NAMALWA (cell line): ENCODE measurements around the gene CNDP2.
"Not testable (repeated sequence)": the region's sequence is repeated elsewhere in the genome, so short reads cannot be mapped to it uniquely, and the experiment has no call there.

ENCODE experiments used
- DNase-seq: peaks from one replicate; pipeline ENCODE4 v3.0.0-alpha.2; 2015; ENCODE audit warnings: low spot score

Gene CNDP2

DNA sequence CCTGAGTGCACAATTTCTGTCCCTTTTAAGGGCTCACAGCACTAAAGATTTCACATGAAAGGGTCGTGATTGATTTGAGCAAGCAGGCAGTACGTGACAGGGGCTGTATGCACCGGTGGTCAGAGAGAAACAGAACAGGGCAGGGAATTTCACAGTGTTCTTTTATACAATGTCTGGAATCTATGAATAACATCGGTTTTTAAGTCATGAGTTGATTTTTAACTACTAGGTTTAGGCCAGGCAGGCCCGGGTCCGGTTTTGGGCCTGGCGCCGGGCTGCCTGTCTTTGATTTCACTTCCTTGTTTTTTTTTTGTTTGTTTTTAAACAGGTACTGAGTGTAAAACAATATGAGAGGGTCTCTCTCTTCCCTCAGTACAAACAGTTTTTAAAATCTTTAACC is 4.6 kb downstream of the CNDP2 start:
- not testable (repeated sequence) for DNase-seq

GRCh38 chr18:74501386-74501785 is 5.2 kb downstream of the CNDP2 start:
- no peak for DNase-seq

- DNase-seq = no peak
Measured at GRCh38 chr18:74503137-74503536, 7.0 kb downstream of the CNDP2 start.

- DNase-seq = no peak
Measured at GRCh38 chr18:74505776-74506175, 9.6 kb downstream of the CNDP2 start.

DNA sequence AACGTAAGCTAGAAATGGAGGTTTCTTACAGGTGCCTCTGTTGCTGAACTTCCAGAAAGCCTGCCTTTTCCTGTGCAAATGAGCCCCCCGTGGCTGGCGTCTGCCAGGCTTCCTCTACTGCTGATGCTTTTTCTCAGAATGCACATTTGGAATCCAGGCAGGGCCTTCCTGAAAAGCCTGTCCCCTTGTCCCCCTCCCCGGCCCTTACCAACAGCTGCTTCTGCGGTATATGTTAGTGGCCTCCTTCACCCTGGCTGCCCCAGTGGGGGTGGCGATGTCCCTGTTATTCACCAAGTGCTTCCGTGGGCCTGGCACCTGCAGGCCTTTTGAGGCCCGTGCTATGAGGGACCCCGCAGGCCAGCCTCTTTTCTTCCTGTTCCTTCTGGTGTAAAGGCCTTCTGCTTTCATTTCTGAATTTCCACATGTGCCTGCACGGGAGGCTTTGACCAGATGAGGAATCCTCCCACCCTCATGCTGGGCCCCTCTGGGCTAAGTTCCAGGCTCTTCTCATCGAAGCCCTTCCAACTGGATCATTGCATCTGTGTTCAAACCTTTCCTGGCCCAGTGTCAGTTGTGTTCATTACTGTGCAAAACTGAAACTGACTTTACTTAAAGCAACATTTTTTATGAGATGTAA is 10.4 kb downstream of the CNDP2 start:
- no peak for DNase-seq

- DNase-seq = no peak
Measured at GRCh38 chr18:74507097-74507881, 11.1 kb downstream of the CNDP2 start.

DNA sequence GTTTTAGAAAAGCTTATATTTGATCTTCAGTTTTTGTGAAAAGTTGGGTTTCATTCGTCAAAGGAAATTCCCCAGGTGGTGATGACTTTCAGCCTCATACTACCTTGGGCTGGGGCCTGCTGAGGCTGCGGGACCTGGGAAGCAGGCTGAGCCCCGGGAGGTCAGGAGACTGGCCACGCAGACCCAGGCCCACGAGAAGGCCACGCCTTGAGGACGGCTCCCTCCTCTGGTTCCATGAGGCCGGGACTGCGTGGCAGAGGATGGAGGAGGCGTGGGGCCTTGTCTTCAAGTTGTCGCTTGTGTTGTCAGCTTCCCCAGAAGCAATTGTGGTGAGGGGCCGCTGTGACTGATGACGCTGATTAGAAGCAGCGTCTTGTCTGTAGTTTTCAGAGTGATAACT is 11.8 kb downstream of the CNDP2 start:
- DNase-seq = no peak

DNA sequence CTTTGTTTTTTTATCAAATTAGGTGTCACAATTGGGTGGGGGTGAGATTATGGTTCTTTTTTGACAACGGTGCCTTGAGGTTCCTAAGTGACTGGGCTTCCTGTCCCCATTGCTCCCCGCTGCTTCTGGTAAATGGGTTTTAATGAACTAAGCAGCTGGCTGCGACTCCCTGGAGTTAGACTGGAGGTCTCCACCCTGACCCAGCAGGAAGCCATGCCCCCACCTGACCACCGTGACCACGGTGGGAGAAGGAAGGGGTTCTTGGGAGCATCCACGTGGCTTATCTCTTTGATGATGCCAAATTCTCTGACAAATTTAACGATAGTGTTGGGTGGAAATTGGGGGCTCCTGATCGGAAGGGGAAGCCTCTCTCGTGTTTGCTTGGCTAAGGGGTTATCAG is 12.2 kb downstream of the CNDP2 start:
- no peak for DNase-seq

GRCh38 chr18:74508821-74509225 is 12.7 kb downstream of the CNDP2 start:
- no peak for DNase-seq

DNA sequence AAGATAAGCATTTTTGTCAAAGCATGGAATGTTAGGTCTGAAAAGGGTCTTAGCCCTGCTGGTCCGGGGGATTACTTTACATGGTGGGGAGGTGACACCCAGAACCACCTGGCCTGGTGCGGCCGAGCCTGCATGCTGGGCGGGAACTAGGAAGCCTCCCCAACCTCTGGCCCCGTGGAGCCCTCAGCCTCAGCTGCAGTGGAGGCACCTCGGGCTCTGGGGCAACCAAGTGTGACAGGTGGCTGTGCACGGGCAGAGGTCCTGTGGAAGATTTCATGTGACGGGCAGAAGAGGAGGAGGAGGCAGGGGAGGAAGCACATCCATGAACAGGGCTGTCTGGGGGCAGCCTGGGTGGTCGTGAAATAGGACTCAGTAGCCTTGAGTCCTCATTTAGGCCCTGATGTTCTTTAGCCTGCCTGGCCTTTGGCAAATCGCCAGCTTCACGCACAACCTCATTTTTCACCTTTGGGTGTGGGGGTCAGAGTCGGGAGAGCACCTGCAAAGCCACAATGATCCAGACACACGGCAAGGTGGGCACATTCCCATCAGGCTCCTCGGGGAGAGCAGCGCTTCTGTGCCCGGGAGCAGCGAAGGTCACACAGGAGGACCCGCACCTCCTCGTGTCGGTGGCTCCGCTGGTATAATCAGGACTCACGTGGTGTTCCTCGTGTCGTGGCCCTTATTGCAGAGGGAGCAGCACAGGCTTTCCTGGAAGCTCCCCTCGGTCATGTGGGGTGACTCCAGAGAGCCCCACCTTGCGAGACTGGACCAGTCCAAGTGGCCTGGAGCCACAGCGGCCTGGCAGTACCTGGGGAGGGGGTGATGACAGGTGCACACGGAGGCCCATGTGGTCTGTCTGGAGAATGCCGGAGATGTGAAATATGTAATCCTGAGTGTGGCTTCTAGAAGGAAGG is 13.9 kb downstream of the CNDP2 start:
- no peak for DNase-seq

DNA sequence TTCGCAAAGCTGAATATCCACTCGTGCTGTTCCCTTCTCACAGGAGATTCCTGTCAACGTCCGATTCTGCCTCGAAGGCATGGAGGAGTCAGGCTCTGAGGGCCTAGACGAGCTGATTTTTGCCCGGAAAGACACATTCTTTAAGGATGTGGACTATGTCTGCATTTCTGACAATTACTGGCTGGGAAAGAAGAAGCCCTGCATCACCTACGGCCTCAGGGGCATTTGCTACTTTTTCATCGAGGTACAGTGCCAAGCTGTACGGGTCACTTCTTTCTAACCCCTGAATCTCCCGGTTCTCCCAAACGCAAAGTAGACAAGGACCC is 14.6 kb downstream of the CNDP2 start:
- DNase-seq = no peak

DNA sequence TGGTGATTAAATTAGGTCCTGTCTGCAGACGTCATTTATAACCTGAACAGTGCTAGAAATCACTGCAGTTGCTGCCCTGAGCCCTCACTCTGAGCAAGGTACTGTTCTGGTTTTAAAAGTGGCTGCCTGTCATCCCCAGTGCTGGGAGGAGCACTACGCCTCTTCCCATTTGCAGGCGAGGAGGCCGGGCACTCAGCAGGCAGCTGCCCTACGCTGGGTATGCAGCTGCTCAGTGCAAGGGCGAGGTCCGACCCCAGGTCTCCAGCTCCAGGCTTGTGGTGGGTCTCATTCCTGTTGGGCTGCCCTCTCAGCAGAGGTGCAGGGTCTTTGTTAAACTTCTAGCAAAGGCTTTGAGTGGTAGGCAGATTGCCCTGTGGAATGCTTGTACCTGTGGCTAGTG is 15.7 kb downstream of the CNDP2 start:
- DNase-seq = no peak

- no peak for DNase-seq
Measured at GRCh38 chr18:74512321-74513053, 16.3 kb downstream of the CNDP2 start.

DNA sequence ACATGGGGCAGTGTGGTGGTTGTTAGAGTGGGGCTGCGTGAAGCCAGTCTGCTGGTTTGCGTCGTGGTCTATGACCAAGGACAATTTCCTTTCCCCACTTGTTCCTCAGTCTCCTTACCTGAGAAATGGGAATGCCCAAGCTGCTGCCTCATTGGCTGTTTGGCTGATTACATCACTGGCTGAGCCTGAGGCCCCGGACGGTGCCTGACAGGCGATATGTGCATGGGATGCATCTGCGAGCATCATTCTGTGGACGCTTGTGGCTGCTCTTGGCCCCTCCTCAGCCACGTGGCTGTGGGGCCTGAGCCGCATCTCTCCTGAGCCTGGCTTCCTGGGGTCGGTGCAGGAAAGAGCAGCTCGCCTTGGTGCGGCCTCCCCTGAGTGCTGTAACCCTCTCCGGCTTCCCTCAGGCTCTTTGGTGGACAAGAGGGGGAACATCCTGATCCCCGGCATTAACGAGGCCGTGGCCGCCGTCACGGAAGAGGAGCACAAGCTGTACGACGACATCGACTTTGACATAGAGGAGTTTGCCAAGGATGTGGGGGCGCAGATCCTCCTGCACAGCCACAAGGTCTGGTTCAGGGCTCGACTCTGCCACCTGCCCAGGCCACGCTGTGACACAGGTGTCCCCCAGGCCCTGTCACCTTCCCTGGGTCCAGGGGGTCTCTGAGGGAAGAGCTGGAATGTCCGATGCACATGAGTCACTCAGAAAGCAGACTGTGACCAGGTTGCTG is 17.2 kb downstream of the CNDP2 start:
- no peak for DNase-seq

DNA sequence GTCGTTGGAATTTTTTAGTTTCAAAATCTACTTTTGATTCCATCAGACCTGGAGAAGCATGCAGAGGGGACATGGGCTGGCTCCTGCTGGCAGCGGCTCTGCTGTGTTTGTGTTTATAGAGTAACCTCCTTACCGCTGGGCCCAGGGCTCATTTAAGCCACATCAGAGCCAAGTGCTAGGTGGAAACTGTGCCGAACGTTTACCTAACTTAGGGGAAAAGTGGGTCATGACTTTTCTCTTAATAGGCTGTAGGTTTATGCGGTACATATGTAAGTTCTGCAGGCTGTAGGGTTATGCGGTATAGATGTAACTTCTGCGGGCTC is 17.7 kb downstream of the CNDP2 start:
- DNase-seq = no peak

DNA sequence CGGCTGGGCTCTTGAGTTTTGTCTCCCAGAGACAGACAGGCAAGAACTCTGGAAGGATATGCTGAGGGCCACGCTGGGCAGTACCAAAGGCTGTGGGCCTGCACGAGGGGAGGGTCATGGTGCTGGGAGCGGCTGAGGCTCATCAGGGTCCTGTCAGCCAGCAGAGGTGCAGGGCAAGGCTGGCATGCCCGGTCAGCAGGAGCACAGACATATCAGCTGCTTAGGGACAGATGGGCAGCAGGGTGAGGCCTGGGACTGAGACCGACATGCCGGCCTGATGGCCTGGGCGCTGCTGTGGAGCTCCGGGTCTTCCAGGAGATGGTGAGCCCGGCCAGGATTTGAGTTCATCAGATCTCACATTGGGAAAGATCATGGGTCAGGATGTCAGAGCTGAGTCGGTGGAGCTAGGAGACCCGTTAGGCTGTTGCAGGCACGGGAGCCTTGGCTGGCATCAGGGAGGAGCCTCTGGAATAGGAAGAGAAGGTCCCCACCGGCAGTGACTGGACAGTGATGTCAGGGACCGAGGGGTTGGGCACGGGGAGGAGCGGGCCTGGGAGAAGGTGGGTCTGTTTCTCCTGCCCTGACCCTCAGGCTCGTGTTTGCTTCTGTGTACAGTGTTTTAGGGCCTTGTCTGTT is 18.8 kb downstream of the CNDP2 start:
- no peak for DNase-seq

DNA sequence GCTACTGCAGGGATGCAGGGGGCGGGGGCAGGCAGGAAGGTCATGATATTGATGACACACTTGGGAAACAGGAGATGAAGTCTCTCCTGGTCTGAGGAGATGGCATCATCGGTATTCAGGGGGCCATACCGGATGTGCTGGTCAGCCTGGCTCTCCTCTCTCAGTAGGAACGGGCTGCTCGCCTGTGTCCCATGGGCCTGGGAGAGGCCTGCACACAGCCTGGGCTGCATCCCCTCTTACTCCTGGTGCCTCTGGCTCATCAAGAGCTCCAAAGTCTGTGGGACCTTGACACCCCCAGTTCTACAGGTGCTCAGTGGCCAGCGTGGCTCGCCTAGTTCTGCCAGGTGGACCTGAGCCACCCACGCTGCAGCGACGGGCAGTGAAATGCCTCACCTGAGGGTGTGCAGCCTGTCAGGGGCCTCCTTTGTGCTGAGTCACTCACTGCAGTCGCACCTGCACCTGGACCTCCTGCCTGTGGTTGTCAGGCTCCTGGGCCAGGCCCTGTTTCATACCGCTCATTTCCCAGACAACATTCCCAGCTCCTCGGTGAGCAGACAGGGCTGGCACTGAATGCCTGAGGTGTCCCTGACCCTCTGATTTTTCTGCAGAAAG is 19.6 kb downstream of the CNDP2 start:
- DNase-seq = no peak

GRCh38 chr18:74516271-74517235 is 20.4 kb downstream of the CNDP2 start:
- no peak for DNase-seq

DNA sequence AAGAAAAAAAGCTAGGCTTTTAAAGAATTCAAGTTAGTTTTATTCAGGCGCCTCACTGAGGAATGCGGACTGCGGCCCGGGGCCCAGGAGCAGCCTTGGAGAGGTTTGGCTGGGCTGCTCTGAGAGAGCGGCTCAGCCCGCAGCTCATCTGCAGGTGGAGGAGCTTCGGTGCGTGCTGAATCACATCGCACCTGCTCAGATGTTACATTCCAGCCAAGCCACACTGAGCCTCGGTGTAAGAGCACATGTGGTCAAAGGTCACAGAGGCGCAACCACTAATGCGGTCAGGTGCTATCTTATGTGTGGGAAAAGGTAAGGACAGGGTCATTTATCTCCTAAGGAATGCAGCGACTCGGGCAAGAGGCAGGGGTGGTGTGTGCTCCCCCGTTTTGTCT is 21.1 kb downstream of the CNDP2 start:
- DNase-seq = no peak
